Spleen (tissue), 11 donors: ENCODE measurements around the gene HSPA1L. TPM values are rescaled to one million over a fixed set of nuclear protein-coding genes. Genes with fewer than 3 reads are reported as not detected.

Experiments used
- DNase-seq: peaks from one replicate; pipeline ENCODE4 v3.0.0-alpha.2; 2020
- H3K27ac ChIP-seq, 8 donors: fragments of 200-600 bp; sonication (generic) in 7 of 8; 1 replicate in 4 of 8; 2 replicates in 4 of 8; pipeline versions ENCODE4 v1.5.0 to v1.8.0; 2016 to 2021; ENCODE audit warnings: inconsistent platforms in 4 of 8, mild to moderate bottlenecking in 4 of 8, moderate library complexity in 1 of 8
- H3K27me3 ChIP-seq, 7 donors: fragments of 200-600 bp; sonication (generic) in 6 of 7; replicated peaks in 1 of 7; 1 replicate in 4 of 7; 2 replicates in 3 of 7; pipeline versions ENCODE4 v1.5.0 to v1.8.0; 2016 to 2021; ENCODE audit warnings: inconsistent platforms in 3 of 7, mild to moderate bottlenecking in 1 of 7
- H3K36me3 ChIP-seq, 6 donors: fragments of 200-600 bp; sonication (generic) in 5 of 6; 1 replicate in 4 of 6; 2 replicates in 2 of 6; pipeline versions ENCODE4 v1.5.0 to v1.8.0; 2016 to 2021; ENCODE audit warnings: inconsistent platforms in 2 of 6
- H3K4me1 ChIP-seq, 6 donors: fragments of 200-600 bp; sonication (generic) in 5 of 6; 1 replicate in 3 of 6; 2 replicates in 3 of 6; pipeline versions ENCODE4 v1.5.0 to v1.8.0; 2016 to 2021; ENCODE audit warnings: inconsistent platforms in 3 of 6
- H3K4me3 ChIP-seq, 8 donors: fragments of 200-600 bp; sonication (generic) in 7 of 8; 1 replicate in 4 of 8; 2 replicates in 4 of 8; pipeline versions ENCODE4 v1.5.0 to v1.8.0; 2016 to 2021; ENCODE audit warnings: inconsistent platforms in 4 of 8, mild to moderate bottlenecking in 4 of 8, moderate library complexity in 2 of 8
- H3K9me3 ChIP-seq, 8 donors: fragments of 200-600 bp; sonication (generic) in 7 of 8; 1 replicate in 4 of 8; 2 replicates in 4 of 8; pipeline versions ENCODE4 v1.5.0 to v1.8.0; 2016 to 2021; ENCODE audit warnings: inconsistent platforms in 4 of 8
- POLR2A ChIP-seq, 3 donors: fragments of 450-650 bp; IDR thresholded peaks; one replicate each; pipeline ENCODE4 v1.5.1; 2017; ENCODE audit warnings: antibody characterized with exemption in 3 of 3, mild to moderate bottlenecking in 1 of 3
- POLR2AphosphoS5 ChIP-seq, 3 donors: sonication (generic); formaldehyde crosslinking; IDR thresholded peaks; one replicate each; pipeline ENCODE4 v1.5.1; 2017; ENCODE audit warnings: antibody characterized with exemption in 3 of 3
- WGBS, 5 donors: extraction: QIAGEN DNeasy Blood & Tissue Kit in 3 of 5; methylation state at CpG; one replicate each; pipeline versions ENCODE4 v1.1.5 to v1.1.7; 2013 to 2018; 5-methylcytosine and 5-hydroxymethylcytosine counted together
- intact Hi-C: fragments of 100-400 bp; cut with DNase I; formaldehyde crosslinking; loops from one replicate; pipeline ENCODE4 v1.15.0; 2023; ENCODE audit warnings: low total_unique reads
- polyA plus RNA-seq, 3 donors: library from polyadenylated mRNA; stranded (reverse); fragments of 200-250 nt; gene quantifications; one replicate each; pipeline ENCODE4 v1.2.1, GENCODE V29; 2013
- total RNA-seq, 7 donors: library from RNA; depleted of rRNA in 3 of 7; stranded (reverse); fragments of >200 nt in 3 of 7; fragmentation: NEBNext Ultra II Directional in 4 of 7; extraction: Animal tissue kit (Norgen Biotek cat#: 25700) in 4 of 7; gene quantifications; one replicate each; pipeline versions ENCODE4 v1.1.0 to v1.2.1, GENCODE V29; 2016 to 2021
- TF ChIP-seq, protein P1 (sequence below), 11 experiments: fragments of 200-600 bp in 7 of 11; fragments of 450-650 bp in 4 of 11; sonication (generic) in 4 of 11; IDR thresholded peaks in 8 of 11; conservative IDR thresholded peaks in 3 of 11; 1 replicate in 7 of 11; 2 replicates in 4 of 11; pipeline versions ENCODE4 v1.4.0 to v1.8.0; 2016 to 2021; ENCODE audit warnings: antibody characterized with exemption in 11 of 11, inconsistent platforms in 4 of 11, mild to moderate bottlenecking in 1 of 11
- donor health status: healthy with polysubstance abuse.
- donor health status: DM: no; HTN: no; CAD: no; lungs with moderate emphysema.
- donor health status: DM: no; HTN: no; CAD: no.
- donor health status: Bipolar disorder and iron deficiency.
- donor health status: healthy.
- donor health status: DM: no; HTN: no; CAD: no.
- donor health status: DM: yes; HTN: yes; CAD: no.

HSPA1L gene
- total and polyA plus RNA-seq, 10 donors: 0.93 to 3.7 (median 2.9) TPM

DNA sequence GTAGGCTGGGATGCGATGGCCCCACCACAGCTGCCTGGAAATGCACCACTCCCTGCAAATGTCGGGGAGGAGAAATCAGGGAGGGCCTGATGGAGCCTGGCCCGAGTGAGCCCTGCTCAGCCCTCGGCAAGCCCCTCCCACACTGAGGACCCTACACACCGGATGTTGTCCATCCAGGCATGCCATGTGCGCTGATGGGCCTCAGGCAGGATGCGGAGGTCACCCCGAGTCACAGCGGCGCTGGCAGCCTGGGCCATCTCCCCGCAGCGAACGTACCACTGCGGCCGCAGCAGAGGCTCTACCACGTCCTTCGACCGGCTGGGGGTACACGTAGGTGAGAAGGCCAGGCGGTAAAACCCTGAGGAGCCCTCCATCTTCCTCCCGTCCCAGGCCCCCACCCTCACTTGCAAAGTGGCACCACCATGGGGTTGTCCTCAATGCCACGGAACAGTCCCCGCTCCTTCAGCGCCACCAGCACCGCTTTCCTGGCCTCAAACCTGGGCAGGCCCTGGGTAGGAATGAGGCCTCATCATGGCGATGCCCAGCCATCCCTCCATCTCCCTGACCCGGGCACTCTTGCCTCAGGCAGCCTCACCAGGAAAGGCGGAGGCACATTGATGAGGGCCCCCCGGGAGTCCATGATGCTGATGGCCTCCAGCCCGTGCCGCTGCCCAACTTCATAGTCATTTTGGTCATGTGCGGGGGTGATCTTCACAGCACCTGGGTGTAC, 32.8 kb downstream of the HSPA1L start:
- TF ChIP-seq POLR2AphosphoS5 (IDR thresholded peaks at IDR 0.05) (peak in 1 of 3 donors; percentile 74), POLR2A (IDR thresholded peaks at IDR 0.05) (no peak)
- TF ChIP-seq, protein P1, sequence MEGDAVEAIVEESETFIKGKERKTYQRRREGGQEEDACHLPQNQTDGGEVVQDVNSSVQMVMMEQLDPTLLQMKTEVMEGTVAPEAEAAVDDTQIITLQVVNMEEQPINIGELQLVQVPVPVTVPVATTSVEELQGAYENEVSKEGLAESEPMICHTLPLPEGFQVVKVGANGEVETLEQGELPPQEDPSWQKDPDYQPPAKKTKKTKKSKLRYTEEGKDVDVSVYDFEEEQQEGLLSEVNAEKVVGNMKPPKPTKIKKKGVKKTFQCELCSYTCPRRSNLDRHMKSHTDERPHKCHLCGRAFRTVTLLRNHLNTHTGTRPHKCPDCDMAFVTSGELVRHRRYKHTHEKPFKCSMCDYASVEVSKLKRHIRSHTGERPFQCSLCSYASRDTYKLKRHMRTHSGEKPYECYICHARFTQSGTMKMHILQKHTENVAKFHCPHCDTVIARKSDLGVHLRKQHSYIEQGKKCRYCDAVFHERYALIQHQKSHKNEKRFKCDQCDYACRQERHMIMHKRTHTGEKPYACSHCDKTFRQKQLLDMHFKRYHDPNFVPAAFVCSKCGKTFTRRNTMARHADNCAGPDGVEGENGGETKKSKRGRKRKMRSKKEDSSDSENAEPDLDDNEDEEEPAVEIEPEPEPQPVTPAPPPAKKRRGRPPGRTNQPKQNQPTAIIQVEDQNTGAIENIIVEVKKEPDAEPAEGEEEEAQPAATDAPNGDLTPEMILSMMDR (IDR thresholded peaks at IDR 0.05 in 8 of 11, conservative IDR thresholded peaks at IDR 0.05 in 3 of 11): no peak
- no peak for DNase-seq
- no peak overlapping the region for H3K4me3 ChIP-seq
- intact Hi-C loops: no loop called here
- no peaks in the 10 kb centered on the region for H3K9me3 ChIP-seq
- no peaks in the 10 kb centered on the region for H3K27me3 ChIP-seq
- 92 to 95% (median 93%) methylated on average over 32 of the region's 32 CpGs for WGBS, 5 donors
- peaks cover 0 to 96% (median 78%) of the 10 kb centered on the region in 6 donors for H3K36me3 ChIP-seq
- H3K4me1 ChIP-seq: peaks cover 2 to 8% (median 4%) of the 10 kb centered on the region in 6 donors
- peak overlapping the region in 2 of 8 donors; percentile 4 to 27 for H3K27ac ChIP-seq

DNA sequence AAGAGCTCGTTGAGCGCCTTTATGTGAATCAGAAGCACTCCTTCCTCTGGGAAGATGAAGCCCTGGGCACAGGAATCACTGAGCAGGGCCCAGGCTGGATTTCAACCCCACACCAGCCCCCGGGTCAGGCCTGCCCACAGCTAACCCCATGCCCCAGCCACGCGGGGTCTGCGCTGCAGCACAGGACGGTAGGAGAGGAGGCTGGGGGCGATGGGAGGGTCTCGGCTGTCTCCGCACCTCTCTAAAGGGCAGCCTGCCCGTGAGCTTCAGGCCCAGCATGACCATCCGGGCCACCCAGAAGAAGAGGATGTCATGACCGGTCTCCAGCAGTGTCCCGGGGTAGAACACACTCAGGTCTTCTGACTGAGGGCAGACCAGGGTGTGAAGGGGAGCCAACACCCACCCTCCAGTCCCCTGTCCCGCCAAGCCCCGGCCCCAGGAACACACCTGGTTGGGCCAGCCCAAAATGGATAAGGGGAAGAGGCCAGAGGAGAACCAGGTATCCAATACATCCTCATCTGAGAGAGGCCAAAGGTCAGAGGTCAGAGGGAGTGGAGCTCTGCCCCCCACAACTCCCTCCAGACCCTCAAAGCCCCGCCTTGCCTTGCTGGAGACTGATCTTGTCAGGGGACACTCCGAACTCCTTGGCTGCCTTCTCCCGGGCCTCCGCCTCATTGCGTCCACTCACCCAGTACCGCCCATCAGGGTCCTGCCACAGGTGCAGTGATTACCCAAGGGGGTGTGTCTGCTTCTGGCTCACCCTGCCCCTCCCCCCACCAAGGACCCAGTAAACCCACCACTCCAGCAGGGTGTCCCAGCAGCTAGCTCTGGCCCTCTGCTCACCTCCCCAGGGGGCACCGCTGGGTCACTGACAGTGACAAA, 33.6 kb downstream of the HSPA1L start:
- DNase-seq: no peak
- Histone ChIP-seq H3K36me3 (peaks cover 0 to 90% (median 78%) of the 10 kb centered on the region in 6 donors), H3K4me1 (peaks cover 9 to 16% (median 12%) of the 10 kb centered on the region in 6 donors), H3K27me3 (no peaks in the 10 kb centered on the region), H3K9me3 (no peaks in the 10 kb centered on the region), H3K4me3 (no peak overlapping the region), H3K27ac (peak overlapping the region in 1 of 8 donors; percentile 4)
- TF ChIP-seq POLR2A (IDR thresholded peaks at IDR 0.05): no peak
- TF ChIP-seq, protein P1 (IDR thresholded peaks at IDR 0.05 in 8 of 11, conservative IDR thresholded peaks at IDR 0.05 in 3 of 11): no peak
- no peak for TF ChIP-seq POLR2AphosphoS5 (IDR thresholded peaks at IDR 0.05)
- 90 to 97% (median 96%) methylated on average over 14 to 23 of the region's 23 CpGs for WGBS, 5 donors
- intact Hi-C loops: no loop called here

DNA sequence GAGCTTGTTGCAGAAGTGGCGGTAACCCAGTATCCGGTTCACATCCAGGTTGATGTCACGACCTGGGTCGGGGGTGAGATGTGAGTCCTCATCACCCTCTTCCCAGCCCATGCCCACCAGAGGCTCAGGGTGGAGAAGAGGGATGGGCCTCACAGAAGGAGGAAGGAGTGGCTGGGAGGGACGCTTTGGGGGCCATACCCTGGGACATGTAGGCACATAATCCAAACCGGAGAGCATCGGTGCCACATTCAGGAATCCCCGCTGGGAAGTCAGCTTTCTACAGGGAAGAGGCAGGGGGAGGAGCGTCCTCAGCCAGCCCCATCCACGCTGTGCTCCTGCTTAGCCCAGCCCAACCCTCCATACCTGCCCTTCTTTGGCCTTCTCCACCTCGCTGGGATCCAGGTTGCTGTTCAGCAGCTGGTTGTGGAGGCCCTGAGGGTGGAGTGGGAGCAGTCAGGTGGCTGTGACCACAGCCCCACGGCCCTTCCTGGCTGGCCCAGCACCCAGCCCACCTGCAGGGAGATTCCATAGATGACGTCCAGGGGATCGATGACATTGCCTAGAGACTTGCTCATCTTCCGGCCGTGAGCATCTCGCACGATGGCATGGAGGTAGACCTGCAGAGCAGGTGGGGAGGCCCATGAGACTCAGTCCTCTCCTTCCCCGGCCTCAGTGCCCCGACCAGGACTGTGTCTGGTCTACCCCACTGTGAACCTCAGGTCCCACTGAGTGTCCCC, 34.4 kb downstream of the HSPA1L start:
- intact Hi-C loops: no loop called here
- H3K9me3 ChIP-seq: no peaks in the 10 kb centered on the region
- H3K27ac ChIP-seq: no peak overlapping the region
- DNase-seq: no peak
- no peaks in the 10 kb centered on the region for H3K27me3 ChIP-seq
- no peak overlapping the region for H3K4me3 ChIP-seq
- TF ChIP-seq POLR2AphosphoS5 (IDR thresholded peaks at IDR 0.05) (no peak), POLR2A (IDR thresholded peaks at IDR 0.05) (no peak)
- TF ChIP-seq, protein P1 (IDR thresholded peaks at IDR 0.05 in 8 of 11, conservative IDR thresholded peaks at IDR 0.05 in 3 of 11): no peak
- H3K4me1 ChIP-seq: peaks cover 9 to 24% (median 16%) of the 10 kb centered on the region in 6 donors
- 88 to 96% (median 92%) methylated on average over 13 to 20 of the region's 20 CpGs for WGBS, 5 donors
- peaks cover 0 to 82% (median 75%) of the 10 kb centered on the region in 6 donors for H3K36me3 ChIP-seq
